ENCODE data around the gene UGGT2.

GRCh38 chr13:95882121-95882520 lies 171.1 kb downstream of the UGGT2 start:
- TF ChIP-seq CTCF (IDR thresholded peaks at IDR 0.05), result no peak
- no peak for TF ChIP-seq POLR2AphosphoS5 (IDR thresholded peaks at IDR 0.05)
- no peak for TF ChIP-seq POLR2A (IDR thresholded peaks at IDR 0.05)
- no peak for TF ChIP-seq EP300 (IDR thresholded peaks at IDR 0.05)
